ENCODE results near the gene TRPM3.

Gene TRPM3

DNA sequence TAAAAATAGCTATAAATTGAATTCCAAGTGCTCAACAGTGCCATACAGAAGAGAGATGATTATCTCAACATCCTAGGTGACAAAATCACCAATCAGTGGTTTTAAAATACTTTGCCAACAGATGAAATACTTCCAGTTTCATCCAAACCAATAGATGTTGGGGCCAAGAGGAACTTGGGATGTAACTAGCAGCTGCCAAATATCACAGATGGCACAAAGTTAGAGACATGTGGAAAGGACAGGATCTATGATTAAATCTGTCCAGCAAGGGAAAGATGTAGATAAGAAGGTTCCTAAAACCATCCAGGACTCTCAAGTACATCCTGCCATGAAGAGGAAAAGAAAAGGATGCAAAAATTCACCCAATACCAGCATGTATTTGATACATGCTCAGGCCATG, 23.8 kb downstream of the TRPM3 start:
- no peak for DNase-seq (ENCODE audit: low read depth)

DNA sequence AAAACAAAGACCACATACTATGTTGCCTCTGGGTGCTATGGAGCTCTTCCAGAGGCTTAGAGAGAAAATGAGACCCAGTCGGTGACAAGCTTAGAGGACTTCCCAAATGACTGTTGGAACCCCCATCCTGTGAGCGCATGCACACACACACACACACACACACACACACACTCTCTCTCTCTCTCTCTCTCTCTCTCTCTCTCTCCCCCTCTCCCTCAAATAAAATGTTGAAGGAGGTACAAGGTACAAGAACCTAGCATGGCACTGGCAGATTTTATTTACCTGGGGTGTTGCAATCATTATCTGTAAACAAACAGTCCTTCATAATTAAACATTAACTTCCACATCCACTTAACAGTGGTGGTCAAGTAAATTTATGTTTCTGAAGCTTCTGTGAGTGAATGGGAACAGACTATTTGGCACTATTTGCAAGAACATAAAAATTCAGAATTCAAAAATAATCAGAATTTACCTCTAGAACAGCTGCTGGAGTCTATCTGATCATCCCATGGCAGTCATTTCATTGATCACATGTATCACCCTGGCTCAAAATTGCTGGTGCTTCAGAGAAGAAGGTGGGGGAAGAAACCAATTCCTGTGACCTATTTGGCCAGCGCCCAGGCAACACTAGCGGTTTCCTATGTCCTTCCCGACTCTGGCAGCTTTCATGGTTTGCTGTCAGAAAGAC, 24.9 kb downstream of the TRPM3 start:
- no peak for DNase-seq (ENCODE audit: low read depth)

DNA sequence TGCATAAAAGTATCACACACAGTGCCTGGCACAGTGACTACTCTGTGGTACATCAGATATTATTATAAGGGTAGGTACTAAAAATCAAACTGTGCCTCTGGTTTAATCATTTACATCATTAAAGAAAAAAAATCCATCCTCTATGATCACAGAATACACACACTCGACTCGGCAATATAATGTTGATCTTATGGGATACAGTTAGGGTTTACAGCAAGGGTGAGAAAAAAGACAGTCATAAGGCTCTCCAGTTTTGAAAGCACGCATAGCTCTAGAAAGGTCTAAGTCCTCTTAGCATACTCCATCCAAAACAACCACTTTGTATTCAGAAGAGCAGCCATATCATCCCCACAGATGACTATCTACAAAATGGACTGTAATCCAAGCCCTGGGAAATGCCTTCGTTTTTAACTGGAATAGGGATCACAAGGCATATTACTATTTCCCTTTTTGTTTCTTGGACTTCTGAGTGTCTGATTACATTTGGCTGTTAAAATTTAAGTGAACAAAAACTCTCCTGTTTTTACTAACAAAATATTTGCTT, 26.6 kb downstream of the TRPM3 start:
- no peak for DNase-seq (ENCODE audit: low read depth)

- no peak for DNase-seq (ENCODE audit: low read depth)
Observed at GRCh38 chr9:71090896-71091295, 30.5 kb downstream of the TRPM3 start.

DNA sequence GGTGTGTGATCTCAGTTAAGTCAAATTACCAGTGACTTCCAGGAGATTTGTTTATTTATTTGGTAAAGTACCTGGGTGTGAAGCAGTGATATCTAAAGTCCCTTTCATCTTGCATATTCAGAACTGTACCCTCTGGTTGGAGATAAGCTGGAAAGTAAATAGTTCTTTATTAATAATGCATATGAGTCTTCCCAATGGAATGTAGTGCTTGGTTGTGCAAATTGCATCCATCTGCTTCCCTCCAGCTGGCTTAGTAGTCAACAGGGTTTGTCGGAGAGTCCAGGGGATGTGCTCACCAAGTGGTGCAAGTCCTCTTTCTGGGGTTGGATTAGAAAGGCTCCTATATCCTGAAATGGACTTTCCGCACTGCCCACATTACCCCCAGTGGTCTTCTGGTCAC, 42.0 kb downstream of the TRPM3 start:
- DNase-seq (ENCODE audit: low read depth), result no peak

GRCh38 chr9:71076096-71076495, 45.3 kb downstream of the TRPM3 start:
- no peak for DNase-seq (ENCODE audit: low read depth)

DNA sequence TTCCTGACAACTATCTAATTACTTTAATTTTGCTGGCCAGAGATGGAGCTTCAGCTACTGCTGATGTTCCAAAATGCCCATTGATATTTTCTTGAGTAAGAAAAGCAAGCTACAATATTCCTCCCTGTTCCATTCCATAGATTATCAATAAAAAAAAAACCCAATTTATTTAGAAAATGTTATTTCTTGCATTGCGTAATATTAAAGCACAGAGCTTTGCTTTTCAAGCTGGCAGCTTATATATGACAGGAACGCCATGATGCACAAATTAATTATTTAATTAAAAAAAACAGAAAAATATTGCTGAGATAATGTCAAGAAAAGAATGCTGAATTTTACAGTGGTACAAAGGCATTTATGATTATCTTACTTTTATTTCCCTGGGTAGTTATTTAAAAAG, 47.9 kb downstream of the TRPM3 start:
- DNase-seq (ENCODE audit: low read depth), result no peak

DNA sequence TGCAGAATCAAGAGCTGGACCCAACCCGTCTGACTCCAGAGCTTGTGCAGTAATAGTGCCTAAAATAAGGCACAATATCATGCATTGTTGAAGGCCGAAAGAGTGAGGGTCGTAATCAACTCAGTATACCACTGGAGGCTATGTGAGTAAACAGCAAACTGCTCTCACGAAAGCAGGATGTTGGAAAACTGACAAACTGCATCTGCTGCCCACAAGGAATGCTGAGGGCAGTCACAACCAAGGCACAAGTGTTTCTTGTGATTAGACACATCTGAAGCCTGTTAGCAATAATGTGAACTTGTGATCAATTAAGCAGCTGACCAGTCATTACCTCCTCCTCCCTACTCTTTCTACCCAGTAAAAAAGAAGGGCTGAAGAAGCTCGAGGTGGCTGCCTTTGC, 48.8 kb downstream of the TRPM3 start:
- no peak for DNase-seq (ENCODE audit: low read depth)

DNA sequence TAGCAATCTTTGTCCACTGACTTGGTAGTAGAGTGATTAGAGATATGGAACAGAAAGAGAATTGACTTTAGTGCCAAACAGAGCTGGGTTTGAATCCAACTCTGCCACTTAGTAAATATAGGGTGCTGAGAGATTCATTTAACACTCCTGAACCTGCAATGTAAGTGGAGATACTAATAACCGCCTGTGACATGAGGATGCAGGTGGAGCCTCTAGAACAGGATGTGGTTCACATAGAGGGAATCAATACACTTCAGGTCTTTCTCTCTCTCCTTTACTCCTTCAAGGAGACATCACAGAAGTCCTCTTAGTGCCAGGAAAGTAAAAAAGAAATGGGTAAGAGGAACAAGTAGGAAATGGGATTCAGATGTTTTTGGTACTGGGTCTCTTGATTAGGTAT, 49.8 kb downstream of the TRPM3 start:
- DNase-seq (ENCODE audit: low read depth), result no peak

DNA sequence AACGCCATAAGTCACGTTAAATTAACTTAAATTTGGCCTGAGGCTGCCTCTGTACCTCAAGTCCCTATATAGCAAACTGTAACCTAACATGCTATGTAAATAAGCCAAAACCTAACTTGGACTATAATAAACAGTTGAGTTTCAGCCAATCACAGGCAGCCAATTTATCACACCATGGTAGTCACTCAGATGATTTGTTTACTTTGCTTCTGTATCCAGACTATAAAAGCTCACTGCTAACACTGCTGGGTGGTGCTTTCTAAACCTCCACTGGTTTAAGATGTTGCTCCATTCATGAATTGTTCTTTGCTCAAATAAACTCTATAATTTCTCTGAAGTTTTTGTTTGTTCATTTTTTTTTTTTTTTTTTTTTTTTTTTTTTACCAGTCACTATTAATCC, 62.8 kb downstream of the TRPM3 start:
- DNase-seq (ENCODE audit: low read depth), result no peak

GRCh38 chr9:71052287-71052686, 69.1 kb downstream of the TRPM3 start:
- DNase-seq (ENCODE audit: low read depth), result no peak

- no peak for DNase-seq (ENCODE audit: low read depth)
Observed at GRCh38 chr9:71048280-71048679, 73.1 kb downstream of the TRPM3 start.

DNA sequence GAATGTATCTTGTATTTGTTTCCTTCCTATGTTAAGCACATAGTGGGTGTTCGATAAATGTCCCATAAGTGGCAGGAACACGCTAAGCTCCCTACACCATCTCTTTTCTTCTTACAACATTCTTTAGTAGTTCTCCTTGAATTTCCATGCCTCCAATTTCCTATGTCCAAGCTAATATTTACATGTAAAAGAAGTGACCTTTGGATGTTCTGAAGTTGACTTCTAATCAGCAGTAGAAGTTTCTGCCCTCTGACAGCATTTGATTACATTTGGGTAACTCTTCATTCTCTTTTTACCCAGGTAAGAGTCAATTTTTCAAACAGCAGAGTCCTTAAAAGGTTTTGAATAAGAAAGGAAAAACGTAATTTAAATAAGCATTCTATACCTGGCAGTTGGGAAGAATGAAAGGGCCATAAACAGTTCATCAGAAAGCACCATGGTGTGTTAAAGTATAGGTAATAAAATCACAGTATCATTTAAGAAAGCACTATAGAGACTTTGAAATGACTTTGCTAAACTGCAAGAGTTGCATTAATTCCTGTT, 78.9 kb downstream of the TRPM3 start:
- no peak for DNase-seq (ENCODE audit: low read depth)

- DNase-seq (ENCODE audit: low read depth), result no peak
Observed at GRCh38 chr9:71037521-71037920, 83.9 kb downstream of the TRPM3 start.

GRCh38 chr9:71036501-71036900, 84.9 kb downstream of the TRPM3 start:
- DNase-seq (ENCODE audit: low read depth), result no peak

- DNase-seq (ENCODE audit: low read depth), result no peak
Observed at GRCh38 chr9:71032779-71033178, 88.6 kb downstream of the TRPM3 start.

DNA sequence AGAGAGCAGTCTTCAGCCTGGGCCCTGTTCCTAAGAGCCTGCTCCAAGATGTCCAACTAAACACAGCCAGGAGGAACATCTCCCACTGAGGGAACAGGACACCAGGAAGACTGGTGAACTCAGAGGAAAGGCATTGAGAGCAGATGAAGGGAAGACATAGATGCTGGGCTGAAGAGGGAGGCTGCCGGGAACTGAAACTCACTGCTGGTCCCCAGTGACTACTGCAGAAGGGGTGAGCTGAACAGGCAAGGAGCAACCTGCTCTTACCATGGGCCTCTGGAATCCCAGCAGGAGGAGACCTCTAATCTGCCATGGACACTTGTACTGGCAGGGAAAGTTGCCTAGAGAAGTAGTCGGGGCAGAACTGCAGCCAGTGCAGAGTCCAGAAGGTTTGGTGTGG, 95.7 kb downstream of the TRPM3 start:
- no peak for DNase-seq (ENCODE audit: low read depth)

- no peak for DNase-seq (ENCODE audit: low read depth)
Observed at GRCh38 chr9:71025201-71025600, 96.2 kb downstream of the TRPM3 start.

- DNase-seq (ENCODE audit: low read depth), result no peak
Observed at GRCh38 chr9:71010258-71010657, 111.2 kb downstream of the TRPM3 start.

GRCh38 chr9:71005456-71005855, 116.0 kb downstream of the TRPM3 start:
- DNase-seq (ENCODE audit: low read depth), result no peak

DNA sequence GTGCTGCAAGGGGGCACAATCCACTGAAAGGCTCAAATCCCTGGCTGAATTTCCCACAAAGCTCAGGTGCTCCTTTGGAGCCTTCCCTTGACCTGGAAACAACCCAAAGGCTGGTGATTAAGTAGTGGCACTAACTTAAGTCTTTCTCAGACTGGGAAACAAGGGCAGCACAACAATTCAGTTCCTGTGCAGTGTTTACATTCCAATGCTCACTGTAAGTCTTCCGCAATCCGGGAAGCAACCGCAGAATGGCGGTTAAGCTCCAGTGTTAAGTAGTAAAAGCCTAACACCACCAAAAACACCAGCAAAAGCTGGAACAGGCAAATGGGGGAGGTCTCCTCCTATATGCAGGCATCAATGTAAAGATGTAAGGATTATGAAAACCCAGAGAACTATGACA, 117.2 kb downstream of the TRPM3 start:
- no peak for DNase-seq (ENCODE audit: low read depth)

GRCh38 chr9:71003346-71003745, 118.1 kb downstream of the TRPM3 start:
- no peak for DNase-seq (ENCODE audit: low read depth)

- no peak for DNase-seq (ENCODE audit: low read depth)
Observed at GRCh38 chr9:71001780-71002386, 119.5 kb downstream of the TRPM3 start.

DNA sequence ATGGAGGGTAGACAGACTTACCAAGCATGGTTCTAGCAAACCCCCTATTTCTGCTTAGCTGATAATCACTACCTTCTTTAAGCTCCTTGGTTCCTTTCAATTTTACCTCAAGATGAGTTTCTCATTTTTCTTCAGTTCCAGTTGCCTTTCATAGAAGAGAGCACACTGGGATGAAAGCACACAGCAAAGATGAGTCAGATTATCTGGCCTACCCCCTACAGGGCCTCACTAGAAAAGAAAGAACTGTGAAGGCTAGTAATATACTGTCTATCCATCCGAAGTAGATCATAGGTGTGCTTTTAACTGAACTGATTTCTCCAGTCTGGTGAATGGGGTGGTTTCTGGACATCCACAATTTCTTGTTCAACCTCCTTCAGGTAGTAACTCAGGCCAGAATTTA, 122.5 kb downstream of the TRPM3 start:
- DNase-seq (ENCODE audit: low read depth), result no peak

All from stimulated activated CD4-positive, alpha-beta T cell treated with anti-CD3 and anti-CD28 coated beads, Interleukin-2, amount 100 ng/mL, for 4 hours (primary cell).